GM12878 (cell line): ENCODE measurements around the gene NEK1. TPM values are rescaled to one million over a fixed set of nuclear protein-coding genes. Genes with fewer than 3 reads are reported as not detected.

Experiments used
- BCL11A ChIP-seq: IDR thresholded peaks from 2 replicates; pipeline ENCODE4 v1.6.1; 2011; ENCODE audit warnings: low read depth, low read length
- CUX1 ChIP-seq: IDR thresholded peaks from 2 replicates; pipeline ENCODE4 v1.6.1; 2012; ENCODE audit warnings: improper control_type of control experiment, low read depth, low read length; ENCODE audit not compliant: insufficient replicate concordance
- FOXM1 ChIP-seq: IDR thresholded peaks from 2 replicates; pipeline ENCODE4 v1.6.1; 2012; ENCODE audit warnings: low read depth, mild to moderate bottlenecking, inconsistent platforms, low read length, moderate library complexity
- HCFC1 ChIP-seq: fragments of 150-350 bp; IDR thresholded peaks from 2 replicates; pipeline ENCODE4 v1.6.1; 2014; ENCODE audit warnings: low read length
- HDAC6 ChIP-seq: fragments of 200-600 bp; sonication (generic); IDR thresholded peaks from one replicate; pipeline ENCODE4 v1.8.0; 2017; ENCODE audit warnings: antibody characterized with exemption; ENCODE audit not compliant: unreplicated experiment
- HSF1 ChIP-seq: fragments of 150-350 bp; IDR thresholded peaks from 2 replicates; pipeline ENCODE4 v1.6.1; 2014; ENCODE audit warnings: mild to moderate bottlenecking, low read depth, low read length
- KLF5 ChIP-seq: fragments of 450-650 bp; IDR thresholded peaks from 2 replicates; pipeline ENCODE4 v1.6.1; 2014; ENCODE audit warnings: mild to moderate bottlenecking; ENCODE audit not compliant: partially characterized antibody
- MEF2B ChIP-seq: fragments of 450-650 bp; IDR thresholded peaks from 2 replicates; pipeline ENCODE4 v1.6.1; 2018; ENCODE audit warnings: mild to moderate bottlenecking, moderate library complexity; ENCODE audit not compliant: partially characterized antibody, poor library complexity, severe bottlenecking
- MYC ChIP-seq: IDR thresholded peaks from 2 replicates; pipeline ENCODE4 v1.6.1; 2011; ENCODE audit warnings: mild to moderate bottlenecking, low read length, moderate library complexity, inconsistent platforms; ENCODE audit not compliant: insufficient read depth, insufficient replicate concordance, insufficient read length, severe bottlenecking
- NFYB ChIP-seq: IDR thresholded peaks from 2 replicates; pipeline ENCODE4 v1.6.1; 2011; ENCODE audit warnings: low read depth, mild to moderate bottlenecking, low read length, improper control_type of control experiment, moderate library complexity; ENCODE audit not compliant: insufficient read depth
- NR2C2 ChIP-seq: IDR thresholded peaks from 2 replicates; pipeline ENCODE4 v1.6.1; 2011; ENCODE audit warnings: borderline replicate concordance, low read depth; ENCODE audit not compliant: control insufficient read depth, insufficient read length
- POU2F2 ChIP-seq: IDR thresholded peaks from 3 replicates; pipeline ENCODE4 v1.6.1; 2011; ENCODE audit warnings: low read depth, mild to moderate bottlenecking, low read length, borderline replicate concordance
- RBBP5 ChIP-seq: fragments of 200-600 bp; sonication (generic); conservative IDR thresholded peaks from 2 replicates; pipeline ENCODE4 v1.6.1; 2016
- RCOR1 ChIP-seq: conservative IDR thresholded peaks from 2 replicates; pipeline ENCODE4 v1.6.1; 2012; ENCODE audit warnings: low read depth, low read length, improper control_type of control experiment
- RFX5 ChIP-seq: IDR thresholded peaks from 2 replicates; pipeline ENCODE4 v1.6.1; 2011; ENCODE audit warnings: low read depth, low read length, improper control_type of control experiment
- SP1 ChIP-seq: IDR thresholded peaks from one replicate; pipeline ENCODE4 v1.6.1; 2011; ENCODE audit warnings: low read depth, low read length
- SREBF2 ChIP-seq: IDR thresholded peaks from 2 replicates; pipeline ENCODE4 v1.6.1; 2012; ENCODE audit warnings: mild to moderate bottlenecking, low read length
- SUPT20H ChIP-seq: IDR thresholded peaks from 2 replicates; pipeline ENCODE4 v1.6.1; 2011; ENCODE audit warnings: low read depth, mild to moderate bottlenecking, low read length, moderate library complexity, borderline replicate concordance; ENCODE audit not compliant: control insufficient read depth
- ZNF217 ChIP-seq: fragments of 450-650 bp; IDR thresholded peaks from 2 replicates; pipeline ENCODE4 v1.6.1; 2017; ENCODE audit warnings: antibody characterized with exemption, mild to moderate bottlenecking
- polyA plus RNA-seq, 11 experiments: library from polyadenylated mRNA; depleted of rRNA in 4 of 11; unstranded in 6 of 11; stranded (reverse) in 5 of 11; fragments of >200 nt; fragmentation: Nextera tagmentation in 4 of 11; fragmentation: Illumina TruSeq in 1 of 11; extraction: Ambion mirVana in 4 of 11; extraction: Trizol in 1 of 11; gene quantifications; 1 replicate in 1 of 11; 2 replicates in 10 of 11; pipeline versions ENCODE4 v1.2.1 to v1.2.3, GENCODE V29; 2011 to 2016; ENCODE audit warnings: inconsistent platforms in 2 of 11, missing spikeins in 2 of 11, low read depth in 1 of 11
- total RNA-seq, 4 experiments: library from RNA; depleted of rRNA in 3 of 4; stranded (reverse); fragments of >200 nt in 3 of 4; fragmentation: Illumina TruSeq in 1 of 4; extraction: Trizol in 1 of 4; gene quantifications; 2 replicates each; pipeline versions ENCODE4 v1.2.1 to v1.2.3, GENCODE V29; 2013 to 2021

NEK1 gene
- total and polyA plus RNA-seq, 10 of the 15 experiments (the other 5 are each of a cell fraction or from before 2014, with no cell fraction given), result 4.9 to 16.1 (median 7.5) TPM

DNA sequence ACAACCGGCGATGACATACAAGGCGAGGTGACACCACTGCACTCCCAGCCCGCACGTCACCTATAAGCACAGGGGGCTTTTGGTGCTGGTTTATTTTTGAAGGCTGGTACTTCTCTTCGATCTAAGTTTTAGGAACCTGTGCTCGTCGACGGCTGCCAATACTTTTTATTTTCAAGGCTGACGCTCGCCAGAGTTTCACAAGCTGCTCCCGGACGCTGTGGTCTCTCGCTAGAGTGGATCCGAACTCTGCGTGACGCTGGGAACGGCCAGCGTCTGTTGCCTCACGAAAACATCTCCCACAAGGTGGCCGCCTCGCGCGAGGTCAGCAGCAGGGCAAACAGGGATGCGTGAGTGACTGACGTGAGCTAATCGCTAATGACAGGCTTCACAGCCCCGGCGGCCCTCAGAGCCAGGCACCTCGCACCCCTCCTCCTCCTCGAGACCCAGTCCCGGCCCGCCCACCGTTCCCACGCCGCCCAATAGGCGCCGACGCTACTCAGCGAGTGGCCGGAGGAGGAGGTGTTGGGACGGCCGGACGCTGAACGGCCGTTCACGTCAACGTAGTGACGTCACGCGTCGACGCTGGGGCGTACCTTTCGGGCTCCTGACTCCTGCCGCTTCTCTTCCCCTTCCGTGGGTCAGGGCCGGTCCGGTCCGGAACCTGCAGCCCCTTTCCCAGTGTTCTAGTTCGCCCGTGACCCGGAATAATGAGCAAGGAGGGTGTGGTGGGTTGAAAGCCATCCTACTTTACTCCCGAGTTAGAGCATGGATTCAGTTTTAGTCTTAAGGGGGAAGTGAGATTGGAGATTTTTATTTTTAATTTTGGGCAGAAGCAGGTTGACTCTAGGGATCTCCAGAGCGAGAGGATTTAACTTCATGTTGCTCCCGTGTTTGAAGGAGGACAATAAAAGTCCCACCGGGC is 7.8 kb upstream of the NEK1 start, which contains the start of gene CLCN3 (continued):
- TF ChIP-seq HSF1 (0 out of 2 replicates have a peak, but pooled peaks have one; percentile 18), POU2F2 (peak; percentile 87), SREBF2 (no peak), HCFC1 (no peak), FOXM1 (no peak; the same call in 1 of the 2 replicates), CUX1 (no peak), SUPT20H (no peak), KLF5 (peak; percentile 14), SP1 (peak; percentile 76), ZNF217 (no peak), RFX5 (peak; percentile 67; the same call in 1 of the 2 replicates), BCL11A (peak; percentile 63), RCOR1 (no peak), MYC (no peak), RBBP5 (no peak), MEF2B (peak; percentile 37), HDAC6 (peak; percentile 31), NR2C2 (no peak), NFYB (peak; percentile 76; the same call in 1 of the 2 replicates)
